ENCODE data around the gene CREB3L2. TPM values are rescaled to one million over a fixed set of nuclear protein-coding genes. Genes with fewer than 3 reads are reported as not detected.
A peak's percentile ranks its signal among the peaks of the same experiment; 100 is the strongest.
"Not testable (repeated sequence)": the region's sequence is repeated elsewhere in the genome, so short reads cannot be mapped to it uniquely, and the experiment has no call there.

Gene CREB3L2
- total and polyA plus RNA-seq, 7 donors = 2.2 to 14.7 (median 6.7) TPM

- Histone ChIP-seq H3K4me1 (no peaks in the 10 kb centered on the region), H3K27me3 (ENCODE audit: insufficient read depth in 3 of 3, low read length in 2 of 3) (no peaks in the 10 kb centered on the region), H3K9me3 (no peaks in the 10 kb centered on the region), H3K4me3 (no peak overlapping the region), H3K27ac (no peak overlapping the region), H3K36me3 (ENCODE audit: insufficient read depth in 1 of 2, low read depth in 1 of 2) (peaks cover 6 to 68% of the 10 kb centered on the region in 2 donors)
- no peak for DNase-seq
- TF ChIP-seq, protein P1, sequence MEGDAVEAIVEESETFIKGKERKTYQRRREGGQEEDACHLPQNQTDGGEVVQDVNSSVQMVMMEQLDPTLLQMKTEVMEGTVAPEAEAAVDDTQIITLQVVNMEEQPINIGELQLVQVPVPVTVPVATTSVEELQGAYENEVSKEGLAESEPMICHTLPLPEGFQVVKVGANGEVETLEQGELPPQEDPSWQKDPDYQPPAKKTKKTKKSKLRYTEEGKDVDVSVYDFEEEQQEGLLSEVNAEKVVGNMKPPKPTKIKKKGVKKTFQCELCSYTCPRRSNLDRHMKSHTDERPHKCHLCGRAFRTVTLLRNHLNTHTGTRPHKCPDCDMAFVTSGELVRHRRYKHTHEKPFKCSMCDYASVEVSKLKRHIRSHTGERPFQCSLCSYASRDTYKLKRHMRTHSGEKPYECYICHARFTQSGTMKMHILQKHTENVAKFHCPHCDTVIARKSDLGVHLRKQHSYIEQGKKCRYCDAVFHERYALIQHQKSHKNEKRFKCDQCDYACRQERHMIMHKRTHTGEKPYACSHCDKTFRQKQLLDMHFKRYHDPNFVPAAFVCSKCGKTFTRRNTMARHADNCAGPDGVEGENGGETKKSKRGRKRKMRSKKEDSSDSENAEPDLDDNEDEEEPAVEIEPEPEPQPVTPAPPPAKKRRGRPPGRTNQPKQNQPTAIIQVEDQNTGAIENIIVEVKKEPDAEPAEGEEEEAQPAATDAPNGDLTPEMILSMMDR (IDR thresholded peaks at IDR 0.05) = no peak
- intact Hi-C loops (cut with DNase I) = loop anchor here in 1 of 2 donors (10.0 kb wide), 1 partner anchor 827 kb away; no protein-coding TSS in a partner anchor
- WGBS, 3 donors = 93 to 96% (median 93%) methylated on average over 9 of the region's 9 CpGs
- ATAC-seq = no peak
Observed at GRCh38 chr7:137908106-137908505, 93.8 kb downstream of the CREB3L2 start.

DNA sequence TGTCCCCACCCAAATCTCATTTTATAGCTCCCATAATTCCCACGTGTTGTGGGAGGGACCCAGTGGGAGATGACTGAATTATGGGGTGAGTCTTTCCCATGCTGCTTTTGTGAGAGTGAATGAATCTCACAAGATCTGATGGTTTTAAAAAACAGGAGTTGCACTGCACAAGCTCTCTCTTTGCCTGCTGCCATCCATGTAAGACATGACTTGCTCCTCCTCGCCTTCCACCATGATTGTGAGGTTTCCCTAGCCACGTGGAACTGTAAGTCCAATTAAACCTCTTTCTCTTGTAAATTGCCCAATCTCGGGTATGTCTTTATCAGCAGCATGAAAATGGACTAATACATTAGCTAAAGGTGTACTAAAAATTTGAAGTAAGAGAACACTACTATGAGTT, 95.2 kb downstream of the CREB3L2 start:
- not testable (repeated sequence) for H3K9me3 ChIP-seq; H3K4me1 ChIP-seq; H3K27ac ChIP-seq; H3K4me3 ChIP-seq; DNase-seq; H3K27me3 ChIP-seq (ENCODE audit: insufficient read depth in 3 of 3, low read length in 2 of 3); ATAC-seq
- peaks cover 6 to 53% of the 10 kb centered on the region in 2 donors for H3K36me3 ChIP-seq (ENCODE audit: insufficient read depth in 1 of 2, low read depth in 1 of 2)
- intact Hi-C loops (cut with DNase I) = loop anchor here in 1 of 2 donors (10.0 kb wide), 1 partner anchor 828 kb away; no protein-coding TSS in a partner anchor
- WGBS, 3 donors = 93 to 95% (median 93%) methylated on average over 4 of the region's 4 CpGs

GRCh38 chr7:137904833-137905232, 97.1 kb downstream of the CREB3L2 start:
- WGBS, 3 donors = 26 to 56% (median 30%) methylated on average over 1 of the region's 1 CpG
- Histone ChIP-seq H3K27me3 (ENCODE audit: insufficient read depth in 3 of 3, low read length in 2 of 3) (no peaks in the 10 kb centered on the region), H3K9me3 (no peaks in the 10 kb centered on the region), H3K4me1 (peaks cover 6% of the 10 kb centered on the region), H3K27ac (no peak overlapping the region), H3K36me3 (ENCODE audit: insufficient read depth in 1 of 2, low read depth in 1 of 2) (peaks cover 9 to 54% of the 10 kb centered on the region in 2 donors), H3K4me3 (no peak overlapping the region)
- ATAC-seq (no peak), DNase-seq (no peak)
- TF ChIP-seq, protein P1 (IDR thresholded peaks at IDR 0.05) = no peak
- intact Hi-C loops (cut with DNase I) = loop anchor here (2.0 to 10.0 kb wide), 3 partner anchors 38 to 830 kb away; no protein-coding TSS in a partner anchor

DNA sequence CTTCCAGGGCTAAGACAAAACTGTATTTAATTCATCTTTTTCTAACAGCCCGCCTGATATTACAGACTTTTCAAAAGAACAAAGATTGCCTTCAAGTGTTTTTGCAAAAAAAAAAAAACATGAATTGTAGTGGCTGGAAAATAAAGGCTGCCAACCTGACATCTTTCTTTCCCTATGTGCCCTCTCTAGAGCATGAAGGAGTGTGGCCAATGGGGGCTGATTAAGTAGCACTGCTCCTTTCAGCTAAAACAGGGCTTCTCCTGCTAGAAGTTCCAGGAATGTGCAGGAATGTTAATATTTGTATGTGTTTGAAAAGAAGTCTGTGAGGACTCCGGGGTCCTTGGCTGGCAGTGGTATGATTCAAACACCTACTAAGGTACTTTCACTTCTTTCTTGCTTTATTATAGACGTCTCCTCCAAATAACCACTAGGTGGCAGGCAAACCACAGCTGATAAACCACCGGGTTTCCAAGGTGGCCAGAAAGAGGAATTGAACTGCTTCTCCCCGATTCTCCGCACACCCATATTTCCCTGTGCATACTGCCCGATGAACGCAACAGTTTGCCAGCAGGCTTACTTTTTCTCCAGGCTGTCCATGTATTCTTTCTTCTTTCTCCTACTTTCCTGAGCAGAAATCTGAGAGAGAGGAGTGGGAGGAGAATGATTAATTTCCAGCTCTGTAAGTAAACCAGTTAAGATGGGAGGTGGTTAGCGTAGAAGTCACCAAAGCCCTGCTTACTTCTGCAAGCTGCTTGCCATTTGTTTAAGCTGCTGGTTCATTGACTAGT, 98.3 kb downstream of the CREB3L2 start:
- H3K9me3 ChIP-seq = no peaks in the 10 kb centered on the region
- no peaks in the 10 kb centered on the region for H3K27me3 ChIP-seq (ENCODE audit: insufficient read depth in 3 of 3, low read length in 2 of 3)
- peak; percentile 45 to 76 (median 68) for ATAC-seq
- H3K4me3 ChIP-seq = no peak overlapping the region
- intact Hi-C loops (cut with DNase I) = loop anchor here (1.0 to 10.0 kb wide), 4 partner anchors 36 to 831 kb away; no protein-coding TSS in a partner anchor
- 25 to 31% (median 26%) methylated on average over 9 of the region's 9 CpGs for WGBS, 3 donors
- H3K36me3 ChIP-seq (ENCODE audit: insufficient read depth in 1 of 2, low read depth in 1 of 2) = peaks cover 9 to 53% of the 10 kb centered on the region in 2 donors
- H3K27ac ChIP-seq = no peak overlapping the region
- H3K4me1 ChIP-seq = peaks cover 14% of the 10 kb centered on the region
- TF ChIP-seq, protein P1 (IDR thresholded peaks at IDR 0.05) = peak; percentile 87
- peak in 1 of 2 donors; percentile 21 for DNase-seq

- no peaks in the 10 kb centered on the region for H3K27me3 ChIP-seq (ENCODE audit: insufficient read depth in 3 of 3, low read length in 2 of 3)
- TF ChIP-seq, protein P1 (IDR thresholded peaks at IDR 0.05) = no peak
- 38 to 61% (median 50%) methylated on average over 4 of the region's 4 CpGs for WGBS, 3 donors
- no peak overlapping the region for H3K27ac ChIP-seq
- intact Hi-C loops (cut with DNase I) = loop anchor here (5.0 to 10.0 kb wide), 2 partner anchors 33 to 835 kb away; no protein-coding TSS in a partner anchor
- no peak overlapping the region for H3K4me3 ChIP-seq
- peaks cover 14% of the 10 kb centered on the region for H3K4me1 ChIP-seq
- DNase-seq (no peak), ATAC-seq (peak in 3 of 4 donors; percentile 46 to 71 (median 67))
- H3K36me3 ChIP-seq (ENCODE audit: insufficient read depth in 1 of 2, low read depth in 1 of 2) = peaks cover 7 to 30% of the 10 kb centered on the region in 2 donors
- H3K9me3 ChIP-seq = no peaks in the 10 kb centered on the region
Observed at GRCh38 chr7:137900137-137900536, 101.7 kb downstream of the CREB3L2 start.

Data from psoas muscle (tissue), 8 donors.